Activated CD8-positive, alpha-beta memory T cell treated with anti-CD3 and anti-CD28 coated beads, Interleukin-2, amount 10 ng/mL, durations not matched to agents 7 days and 5 days (primary cell): ENCODE results near the gene SLC1A3. TPM values are rescaled to one million over a fixed set of nuclear protein-coding genes. Genes with fewer than 3 reads are reported as not detected.

Experiments
- ATAC-seq: fragments of 150-1000 bp; cut with Tn5 transposase; one replicate; pipeline ENCODE4 v1.10.0; 2021; ENCODE audit warnings: moderate library complexity
- CTCF ChIA-PET: fragments of 350-600 bp; sonication (Branson Sonifier 250); formaldehyde crosslinking; loops from one replicate; lab custom pipeline; 2021; ENCODE audit warnings: antibody characterized with exemption; lab: Charles Lee
- DNase-seq: peaks from one replicate; pipeline ENCODE4 v3.0.0-alpha.2; 2020
- H3K27ac Mint-ChIP-seq: one replicate; pipeline ENCODE4 v1.8.0; 2021; ENCODE audit warnings: mild to moderate bottlenecking, mixed read lengths
- H3K27me3 Mint-ChIP-seq: one replicate; pipeline ENCODE4 v1.8.0; 2021; ENCODE audit warnings: mixed read lengths
- H3K36me3 Mint-ChIP-seq: one replicate; pipeline ENCODE4 v1.8.0; 2021; ENCODE audit warnings: mild to moderate bottlenecking, mixed read lengths
- H3K4me1 Mint-ChIP-seq: one replicate; pipeline ENCODE4 v1.8.0; 2021; ENCODE audit warnings: mixed read lengths
- H3K4me3 Mint-ChIP-seq: one replicate; pipeline ENCODE4 v1.8.0; 2021; ENCODE audit warnings: mild to moderate bottlenecking, moderate library complexity, mixed read lengths
- H3K9me3 Mint-ChIP-seq: one replicate; pipeline ENCODE4 v1.8.0; 2022; ENCODE audit warnings: low read depth, mixed read lengths
- total RNA-seq, 2 experiments: library from RNA; stranded (reverse); gene quantifications; one replicate each; pipeline ENCODE4 v1.2.3, GENCODE V29; 2021

Gene SLC1A3
- total RNA-seq, 2 experiments from 2014 or later: not detected

DNA sequence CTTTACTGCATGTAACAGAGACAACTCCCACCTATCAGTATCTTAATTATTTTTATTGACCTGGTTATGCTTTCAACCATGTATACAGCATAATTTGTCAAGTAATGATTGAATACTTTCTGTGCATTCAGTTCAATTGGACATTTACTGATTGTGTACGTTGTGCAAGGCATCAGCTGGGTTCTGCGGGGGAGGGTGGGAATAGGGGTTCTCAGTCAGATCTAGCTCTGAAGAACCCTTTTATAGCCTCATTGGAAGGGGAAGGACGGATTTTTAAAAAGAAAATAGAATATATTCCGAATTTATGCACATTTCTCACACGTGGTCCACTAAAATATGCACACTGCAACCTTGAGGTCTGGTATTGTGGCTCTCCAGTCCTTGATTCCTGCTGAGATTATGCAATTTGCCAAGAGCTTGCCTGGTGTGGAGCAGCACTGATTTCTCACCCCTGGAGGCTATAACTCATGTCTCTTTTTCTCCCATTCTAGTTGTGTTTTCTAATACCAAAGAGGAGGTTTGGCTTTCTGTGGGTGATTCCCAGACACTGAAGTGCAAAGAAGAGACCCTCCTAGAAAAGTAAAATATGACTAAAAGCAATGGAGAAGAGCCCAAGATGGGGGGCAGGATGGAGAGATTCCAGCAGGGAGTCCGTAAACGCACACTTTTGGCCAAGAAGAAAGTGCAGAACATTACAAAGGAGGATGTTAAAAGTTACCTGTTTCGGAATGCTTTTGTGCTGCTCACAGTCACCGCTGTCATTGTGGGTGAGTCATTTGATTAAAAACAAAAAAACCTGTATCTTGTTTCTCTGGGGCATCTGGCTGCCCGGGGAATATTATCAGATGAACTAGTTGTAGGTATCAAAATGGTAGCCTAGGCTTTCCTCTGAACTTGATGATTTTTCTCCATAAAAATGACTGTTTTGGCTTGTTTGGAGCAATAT is 1.7 kb downstream of the SLC1A3 start:
- Mint-ChIP-seq H3K4me3 (no peak overlapping the region), H3K9me3 (no peaks in the 10 kb centered on the region), H3K27ac (no peak overlapping the region), H3K36me3 (no peaks in the 10 kb centered on the region), H3K4me1 (peaks cover 20% of the 10 kb centered on the region), H3K27me3 (peaks cover 78% of the 10 kb centered on the region)
- DNase-seq: no peak
- ATAC-seq: no peak
- CTCF ChIA-PET: no interaction called here

DNA sequence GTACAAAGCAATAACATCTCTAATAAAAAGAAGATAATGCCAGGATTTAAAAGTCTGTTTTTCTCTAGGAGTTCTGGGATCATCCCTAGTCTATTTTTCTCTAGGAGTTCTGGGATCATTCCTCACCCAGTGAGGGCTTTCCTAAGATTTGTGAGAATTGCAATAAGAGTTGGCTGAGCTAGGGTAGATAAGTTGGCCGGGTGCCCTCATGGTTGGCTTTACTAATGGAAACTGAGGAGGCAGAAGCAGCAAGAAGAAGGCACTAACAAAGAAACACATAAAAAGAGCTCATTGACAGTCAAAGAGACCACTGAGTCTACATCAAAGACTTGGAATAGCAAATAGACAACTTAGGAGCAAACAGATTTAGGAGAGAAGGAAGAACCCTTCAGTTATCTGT is 4.2 kb downstream of the SLC1A3 start:
- ATAC-seq: no peak
- Mint-ChIP-seq H3K36me3 (no peaks in the 10 kb centered on the region), H3K27ac (no peak overlapping the region), H3K4me1 (peaks cover 18% of the 10 kb centered on the region), H3K9me3 (no peaks in the 10 kb centered on the region), H3K4me3 (no peak overlapping the region), H3K27me3 (peaks cover 61% of the 10 kb centered on the region)
- CTCF ChIA-PET: no interaction called here
- DNase-seq: no peak

DNA sequence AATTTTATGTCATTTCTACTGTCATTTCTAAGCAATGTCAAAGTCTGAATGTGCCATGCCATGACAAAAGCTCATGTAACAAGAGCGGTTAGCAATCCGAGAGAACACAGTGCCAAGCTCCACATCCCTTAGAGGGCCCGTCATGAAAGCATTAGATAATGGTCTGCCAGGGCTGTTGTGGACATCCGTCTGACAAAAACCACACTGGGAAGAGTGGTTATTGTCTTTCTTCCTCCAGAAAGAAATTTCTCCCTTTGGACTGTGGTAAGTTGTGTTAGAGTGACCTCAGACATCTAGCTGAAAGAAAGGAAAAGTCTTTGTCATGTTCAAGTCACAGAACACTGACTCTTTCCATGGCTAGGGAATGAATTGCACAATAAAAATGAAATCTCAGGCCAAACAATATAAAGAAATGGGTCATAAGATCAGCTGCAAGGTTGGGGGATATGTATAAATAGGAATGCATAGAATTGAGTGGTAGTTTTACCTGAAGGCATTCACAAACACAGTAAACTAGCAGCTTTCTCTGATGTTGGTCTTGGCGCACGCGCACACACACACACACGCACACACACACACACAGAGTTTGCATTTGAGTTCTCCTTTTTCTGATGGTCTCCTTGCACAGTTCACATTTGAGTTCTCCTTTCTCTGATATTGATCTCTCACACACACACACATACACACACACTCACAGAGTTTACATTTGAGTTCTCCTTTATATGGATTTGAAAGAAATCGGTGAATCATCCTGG is 5.3 kb downstream of the SLC1A3 start:
- Mint-ChIP-seq H3K27me3 (peaks cover 51% of the 10 kb centered on the region), H3K36me3 (no peaks in the 10 kb centered on the region), H3K4me3 (no peak overlapping the region), H3K9me3 (no peaks in the 10 kb centered on the region), H3K27ac (no peak overlapping the region), H3K4me1 (peaks cover 7% of the 10 kb centered on the region)
- ATAC-seq (no peak), DNase-seq (no peak)
- CTCF ChIA-PET: no interaction called here

DNA sequence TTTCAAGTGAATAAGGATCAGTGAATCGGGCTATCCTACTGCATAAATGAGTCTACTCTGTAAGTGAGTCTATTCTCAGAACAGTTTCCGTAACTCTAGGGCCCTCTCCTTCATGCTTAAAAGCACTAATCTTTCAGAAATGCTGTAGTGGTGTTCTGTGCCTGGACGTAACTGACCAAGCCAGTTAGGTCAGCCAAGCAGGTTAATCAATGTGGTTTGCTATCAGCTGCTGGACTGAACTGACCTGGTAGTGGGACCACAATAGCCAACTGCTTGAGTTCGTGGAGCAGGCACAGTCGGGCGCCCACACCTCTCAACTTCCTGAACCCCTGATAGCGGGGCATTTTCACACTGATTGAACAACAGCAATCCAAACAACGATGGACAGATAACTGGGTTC is 6.8 kb downstream of the SLC1A3 start:
- Mint-ChIP-seq H3K4me1 (no peaks in the 10 kb centered on the region), H3K4me3 (no peak overlapping the region), H3K27ac (no peak overlapping the region), H3K9me3 (no peaks in the 10 kb centered on the region), H3K27me3 (peaks cover 40% of the 10 kb centered on the region), H3K36me3 (no peaks in the 10 kb centered on the region)
- no peak for ATAC-seq
- no peak for DNase-seq
- CTCF ChIA-PET: no interaction called here

DNA sequence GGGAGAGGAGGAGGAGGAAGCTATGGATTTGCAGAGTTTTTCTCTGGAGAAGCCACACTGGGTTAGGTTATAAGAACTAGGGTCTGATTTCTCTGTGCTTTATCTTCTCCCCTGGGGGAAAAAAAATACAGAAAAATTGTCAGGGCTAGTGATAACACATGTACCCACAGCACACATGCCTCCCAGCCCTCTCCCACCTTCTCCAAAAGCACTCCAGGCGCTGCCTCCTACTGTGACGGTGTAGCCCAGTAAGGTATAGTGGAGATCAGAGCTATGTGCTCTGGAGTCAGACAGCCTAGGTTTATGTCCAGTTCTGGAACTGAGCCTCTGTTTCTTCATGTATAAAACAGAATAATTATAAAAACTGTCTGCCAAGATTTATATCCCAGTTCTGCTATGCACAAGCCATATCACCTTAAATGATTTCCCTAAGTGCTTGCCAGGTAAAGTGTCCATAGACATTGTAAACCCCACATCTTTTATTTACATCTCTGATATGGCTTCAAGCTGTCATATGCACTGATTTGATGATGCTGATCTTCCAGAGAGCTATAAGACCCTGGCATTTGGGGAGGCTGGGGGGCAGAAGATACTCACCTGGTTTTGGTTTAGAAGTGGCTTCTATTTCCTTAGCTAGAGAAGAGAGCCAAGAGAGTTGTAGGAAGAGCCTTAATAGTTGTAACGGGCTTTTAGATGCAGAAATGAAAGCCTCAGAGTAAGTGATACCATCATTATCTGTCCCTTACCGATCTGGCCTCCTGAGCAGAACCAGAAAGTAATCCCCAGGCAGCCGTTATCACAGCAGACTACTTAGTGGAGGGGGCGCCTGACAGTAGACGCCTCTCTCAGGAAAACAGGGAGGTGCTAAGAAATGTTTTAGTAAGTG is 7.6 kb downstream of the SLC1A3 start:
- H3K9me3 Mint-ChIP-seq: no peaks in the 10 kb centered on the region
- H3K4me3 Mint-ChIP-seq: no peak overlapping the region
- CTCF ChIA-PET: no interaction called here
- H3K4me1 Mint-ChIP-seq: no peaks in the 10 kb centered on the region
- H3K27me3 Mint-ChIP-seq: peaks cover 34% of the 10 kb centered on the region
- no peaks in the 10 kb centered on the region for H3K36me3 Mint-ChIP-seq
- DNase-seq: no peak
- H3K27ac Mint-ChIP-seq: no peak overlapping the region
- no peak for ATAC-seq

DNA sequence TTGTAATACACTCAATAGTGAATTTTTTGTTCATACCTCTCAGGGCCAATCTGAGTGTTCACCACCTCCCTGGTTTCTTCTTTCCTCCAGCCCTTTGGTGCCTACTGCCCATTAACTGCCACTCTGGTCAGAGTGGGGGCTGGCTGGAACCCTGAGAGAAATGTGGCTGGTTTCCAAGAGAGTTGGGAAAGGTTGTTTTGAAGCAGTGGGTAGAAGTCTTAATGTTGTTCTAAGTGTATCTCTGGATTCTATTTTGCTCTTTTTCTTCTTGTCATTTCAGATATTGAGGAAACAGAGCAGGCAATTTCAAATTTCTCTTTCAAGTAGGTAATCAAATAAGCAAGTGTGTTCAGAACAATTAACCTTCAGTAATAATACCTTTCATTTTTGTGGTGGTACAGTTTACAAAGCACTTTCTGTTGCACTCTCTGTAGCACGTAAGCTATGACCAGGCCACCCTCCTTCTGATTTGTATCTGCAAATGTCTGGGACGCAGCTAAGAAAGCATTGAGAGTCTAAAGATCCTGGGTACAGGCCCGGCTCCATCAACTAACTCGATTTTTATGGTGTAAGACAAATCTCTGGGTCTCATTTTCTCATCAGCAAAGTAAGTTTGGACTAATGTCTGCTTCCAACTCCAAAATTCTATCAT is 8.4 kb downstream of the SLC1A3 start:
- H3K36me3 Mint-ChIP-seq: no peaks in the 10 kb centered on the region
- H3K27ac Mint-ChIP-seq: no peak overlapping the region
- H3K4me3 Mint-ChIP-seq: no peak overlapping the region
- ATAC-seq: no peak
- H3K27me3 Mint-ChIP-seq: peaks cover 29% of the 10 kb centered on the region
- no peak for DNase-seq
- H3K9me3 Mint-ChIP-seq: no peaks in the 10 kb centered on the region
- CTCF ChIA-PET: no interaction called here
- H3K4me1 Mint-ChIP-seq: no peaks in the 10 kb centered on the region

DNA sequence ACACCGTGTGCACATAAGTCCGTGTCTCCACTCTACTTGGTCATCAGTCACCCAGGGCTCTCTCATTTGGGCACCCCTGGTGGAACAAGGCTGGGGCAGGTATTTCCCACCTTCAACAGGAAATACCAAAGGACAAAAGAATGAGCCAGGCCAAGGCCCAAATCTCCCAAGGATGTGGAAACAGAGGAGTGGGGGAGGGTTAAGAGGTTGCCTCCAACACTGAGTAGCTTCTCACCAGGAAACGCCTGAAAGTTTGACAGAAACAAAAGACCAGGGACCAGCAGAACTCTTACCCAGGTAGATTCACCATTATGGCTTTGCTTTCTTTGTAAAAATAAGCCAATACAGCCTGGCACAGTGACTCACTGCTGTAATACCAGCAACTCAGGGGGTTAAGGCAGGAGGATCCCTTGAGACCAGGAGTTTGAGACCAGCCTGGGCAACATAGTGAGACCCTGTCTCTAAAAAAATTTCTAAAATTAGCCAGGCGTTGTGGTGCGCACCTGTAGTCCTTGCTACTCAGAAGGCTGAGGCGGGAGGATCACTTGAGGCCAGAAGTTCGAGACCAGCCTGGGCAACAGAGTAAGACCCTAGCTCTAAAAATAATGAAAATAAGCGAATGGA is 12.7 kb downstream of the SLC1A3 start:
- Mint-ChIP-seq H3K27ac (no peak overlapping the region), H3K4me1 (peaks cover 2% of the 10 kb centered on the region), H3K9me3 (no peaks in the 10 kb centered on the region), H3K4me3 (no peak overlapping the region), H3K27me3 (peaks cover 19% of the 10 kb centered on the region), H3K36me3 (no peaks in the 10 kb centered on the region)
- ATAC-seq (no peak), DNase-seq (no peak)
- CTCF ChIA-PET: no interaction called here

DNA sequence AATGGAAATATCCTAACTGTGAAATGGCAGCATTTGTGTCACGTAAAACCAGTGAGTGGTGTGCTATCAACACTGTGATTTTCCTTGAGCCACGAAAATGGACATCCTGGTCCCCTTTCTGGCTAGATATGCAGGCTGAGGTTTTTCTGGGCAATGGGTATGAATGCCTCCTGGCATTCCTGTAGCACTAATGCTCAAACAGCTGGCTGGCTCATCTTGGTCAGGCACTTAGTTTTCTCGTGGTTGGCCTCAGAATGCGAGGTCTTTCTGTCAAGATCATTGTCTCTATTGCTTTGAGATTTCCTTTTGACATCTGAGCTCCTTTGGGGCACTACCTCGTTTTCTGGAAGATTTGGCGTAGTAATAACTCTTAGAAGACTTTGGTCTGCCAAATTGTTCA is 15.6 kb downstream of the SLC1A3 start:
- no peaks in the 10 kb centered on the region for H3K9me3 Mint-ChIP-seq

DNA sequence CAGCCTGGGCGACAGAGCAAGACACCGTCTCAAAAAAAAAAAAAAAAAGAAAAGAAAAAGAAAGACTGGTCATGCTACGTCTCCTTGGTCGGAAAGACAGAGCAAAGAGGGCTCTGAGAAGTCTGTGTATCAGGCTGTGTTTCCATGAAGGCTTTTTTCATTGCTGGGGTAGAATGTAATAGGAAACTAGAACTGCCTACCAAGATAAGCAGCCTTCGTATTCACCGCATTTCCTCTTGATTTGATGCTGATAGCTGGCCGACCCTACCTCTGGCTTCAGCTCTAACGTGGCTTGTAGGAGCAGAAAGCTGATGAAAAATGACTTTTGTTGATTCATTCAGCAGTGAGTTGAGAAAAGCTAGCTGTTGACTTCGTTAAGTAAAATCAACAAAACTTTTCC is 17.4 kb downstream of the SLC1A3 start:
- Mint-ChIP-seq H3K4me3 (no peak overlapping the region), H3K9me3 (no peaks in the 10 kb centered on the region), H3K27me3 (peaks cover 20% of the 10 kb centered on the region), H3K36me3 (no peaks in the 10 kb centered on the region), H3K4me1 (peaks cover 2% of the 10 kb centered on the region), H3K27ac (no peak overlapping the region)
- ATAC-seq (no peak), DNase-seq (no peak)
- CTCF ChIA-PET: no interaction called here

More for the DNA sequence above, 15.6 kb downstream of the SLC1A3 start:
- Mint-ChIP-seq H3K4me1 (peaks cover 2% of the 10 kb centered on the region), H3K27me3 (peaks cover 16% of the 10 kb centered on the region), H3K36me3 (no peaks in the 10 kb centered on the region), H3K4me3 (no peak overlapping the region), H3K27ac (no peak overlapping the region)
- DNase-seq (no peak), ATAC-seq (no peak)
- CTCF ChIA-PET: no interaction called here

DNA sequence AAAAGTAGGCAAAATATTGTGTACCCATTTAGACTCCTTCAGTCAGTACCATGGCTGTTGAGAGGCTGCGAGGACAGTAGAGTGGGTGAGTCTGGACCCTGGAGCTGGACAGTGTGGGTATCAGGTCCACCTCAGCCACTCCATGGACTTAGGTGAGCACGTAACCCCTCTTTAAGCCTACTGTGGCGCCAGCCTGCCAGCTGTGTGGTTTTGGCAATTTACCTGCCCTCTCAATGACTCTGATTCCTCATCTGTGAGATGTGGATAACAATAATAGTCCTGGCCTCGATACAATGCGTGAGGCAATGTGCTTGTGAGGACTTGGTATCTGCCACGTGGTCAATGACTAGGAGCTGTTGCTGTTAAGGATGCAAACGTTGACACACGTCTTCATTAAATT is 17.9 kb downstream of the SLC1A3 start:
- no peak for ATAC-seq
- Mint-ChIP-seq H3K4me3 (no peak overlapping the region), H3K4me1 (peaks cover 2% of the 10 kb centered on the region), H3K9me3 (no peaks in the 10 kb centered on the region), H3K36me3 (no peaks in the 10 kb centered on the region), H3K27me3 (peaks cover 24% of the 10 kb centered on the region), H3K27ac (no peak overlapping the region)
- CTCF ChIA-PET: no interaction called here
- no peak for DNase-seq

DNA sequence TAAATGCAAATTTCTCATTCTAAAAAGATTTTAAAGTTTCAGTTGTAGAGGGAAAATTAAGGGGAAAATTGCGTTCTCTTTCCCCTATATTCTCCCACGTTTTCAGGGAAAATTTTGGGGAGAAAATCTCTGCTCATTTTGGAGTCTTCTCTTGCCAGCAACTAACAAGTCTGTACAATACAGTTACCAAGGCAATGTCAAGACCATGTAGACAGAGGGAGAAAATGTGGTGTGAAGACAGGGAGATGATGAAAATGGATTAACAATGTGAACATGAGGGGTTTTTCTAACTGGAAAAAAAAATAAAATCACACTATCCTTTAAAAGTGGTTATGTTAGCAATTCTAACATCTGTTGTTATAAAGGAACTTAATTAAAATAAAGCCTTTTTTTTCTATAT is 22.3 kb downstream of the SLC1A3 start:
- Mint-ChIP-seq H3K27ac (no peak overlapping the region), H3K9me3 (no peaks in the 10 kb centered on the region)
- ATAC-seq: no peak

DNA sequence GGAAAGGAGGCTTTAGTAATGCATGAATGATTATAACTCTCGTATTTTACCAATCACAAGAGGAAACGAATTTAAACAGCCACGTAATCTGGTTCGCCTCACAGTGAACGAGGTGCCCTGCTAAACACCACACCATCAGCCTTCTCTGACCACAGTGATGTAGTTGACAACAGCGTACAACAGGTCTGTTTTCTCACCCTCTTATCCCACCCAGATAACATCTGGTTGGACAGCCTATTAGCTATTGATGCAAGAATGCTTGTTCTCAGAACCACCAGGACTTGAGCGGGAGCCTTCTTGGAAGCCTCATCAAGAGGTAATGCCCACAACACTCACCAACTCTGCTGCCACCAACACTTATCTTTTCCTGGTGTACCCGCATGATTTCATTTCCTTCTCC is 23.3 kb downstream of the SLC1A3 start:
- no peak for ATAC-seq
- H3K36me3 Mint-ChIP-seq: no peaks in the 10 kb centered on the region
- no peak overlapping the region for H3K4me3 Mint-ChIP-seq
- no peaks in the 10 kb centered on the region for H3K9me3 Mint-ChIP-seq
- DNase-seq: no peak
- no peak overlapping the region for H3K27ac Mint-ChIP-seq
- H3K27me3 Mint-ChIP-seq: peaks cover 35% of the 10 kb centered on the region
- CTCF ChIA-PET: no interaction called here
- H3K4me1 Mint-ChIP-seq: no peaks in the 10 kb centered on the region

More for the DNA sequence above, 22.3 kb downstream of the SLC1A3 start:
- H3K27me3 Mint-ChIP-seq: peaks cover 40% of the 10 kb centered on the region
- DNase-seq: no peak
- H3K4me3 Mint-ChIP-seq: no peak overlapping the region
- CTCF ChIA-PET: no interaction called here
- H3K4me1 Mint-ChIP-seq: peaks cover 2% of the 10 kb centered on the region
- no peaks in the 10 kb centered on the region for H3K36me3 Mint-ChIP-seq
